IPS DF 4.7 (cell line): ENCODE measurements around the gene BBS7.

Experiments used
- DNase-seq: peaks from one replicate; pipeline ENCODE4 v3.0.0-alpha.2; 2013; ENCODE audit warnings: low spot score; ENCODE audit errors: extremely low read depth

BBS7 gene

DNA sequence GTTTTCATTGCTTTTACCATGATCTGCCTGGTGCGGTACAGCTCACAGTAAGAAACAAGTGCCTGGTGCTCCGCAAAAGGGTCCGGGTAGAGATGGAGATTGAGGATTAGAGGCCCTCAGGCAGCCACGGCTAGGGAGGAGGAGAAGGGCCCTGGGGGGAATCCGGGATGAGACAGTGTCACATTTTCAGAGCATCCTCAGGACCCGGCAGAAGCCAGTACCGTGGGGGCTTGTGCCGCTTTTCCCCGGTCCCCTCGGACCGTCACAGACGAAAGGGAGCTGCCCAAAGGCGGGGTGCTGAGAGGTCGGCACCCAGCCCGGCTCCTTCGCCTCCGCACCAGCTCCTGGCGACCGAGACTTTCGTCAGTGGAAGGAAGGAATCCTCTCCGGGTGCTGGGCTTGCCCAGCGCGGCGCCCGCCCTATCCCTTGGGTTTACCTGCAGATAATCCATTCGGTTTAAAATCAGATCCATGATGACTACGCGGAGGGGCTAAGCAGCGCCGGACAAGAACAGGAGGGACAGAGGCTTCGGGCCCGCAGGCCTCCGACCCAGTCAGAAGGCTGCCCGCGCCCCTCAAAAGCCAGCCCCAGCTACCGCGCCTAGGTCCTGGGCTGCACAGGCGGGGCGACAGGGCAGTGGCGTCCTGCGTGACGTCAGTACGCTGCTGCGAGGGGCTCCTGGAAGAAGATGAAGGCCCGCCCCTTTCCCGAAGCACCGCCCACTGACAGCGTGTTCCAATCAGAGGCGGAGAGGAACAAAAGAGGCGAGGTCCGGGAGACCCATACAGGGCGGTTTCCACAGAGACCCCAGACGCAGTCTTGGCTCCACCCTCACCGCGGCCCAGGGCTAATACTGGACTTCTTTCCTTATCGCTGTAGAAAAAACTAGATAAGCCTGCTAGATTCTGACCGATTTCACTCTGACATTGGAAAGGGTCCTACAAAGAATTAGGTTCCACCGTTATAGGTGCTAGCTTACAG is at the start of gene BBS7:
BBS7 (minus strand) TSS at position 634 of the 982 bp plus-strand sequence; CDS start at position 473, 161 bp downstream.
- DNase-seq: peak; percentile 82

- DNase-seq: no peak
These were observed 43.4 kb upstream of the BBS7 start for GRCh38 chr4:121913667-121914066.

GRCh38 chr4:121908346-121908745 is 38.1 kb upstream of the BBS7 start:
- DNase-seq: no peak

GRCh38 chr4:121900132-121900983 is 30.1 kb upstream of the BBS7 start:
- peak; percentile 25 for DNase-seq

GRCh38 chr4:121898150-121898549 is 27.9 kb upstream of the BBS7 start:
- no peak for DNase-seq

DNA sequence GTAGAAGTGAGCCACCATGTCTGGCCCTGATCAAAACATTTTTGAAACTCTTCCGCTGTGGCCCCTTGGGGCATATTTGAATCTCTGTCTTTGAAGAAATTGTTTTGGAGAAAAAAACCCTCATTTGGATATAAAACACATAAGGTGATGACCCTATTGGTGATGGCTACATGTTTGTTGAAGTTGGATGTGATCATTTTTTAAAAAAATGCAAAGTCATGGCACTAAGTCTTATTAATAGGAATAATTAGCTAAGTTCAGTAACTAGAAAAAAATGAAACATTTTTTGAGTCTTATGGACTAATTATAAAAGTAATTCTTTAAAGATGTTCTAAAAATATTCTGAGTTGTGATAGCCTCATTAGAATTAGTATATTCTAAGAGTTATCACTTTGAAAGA is 17.9 kb upstream of the BBS7 start:
- no peak for DNase-seq

- no peak for DNase-seq
These were observed 14.8 kb upstream of the BBS7 start for GRCh38 chr4:121885115-121885514.

- DNase-seq: no peak
These were observed 10.9 kb upstream of the BBS7 start for GRCh38 chr4:121881158-121881557.

- no peak for DNase-seq
These were observed 8.9 kb upstream of the BBS7 start for GRCh38 chr4:121879135-121879534.

- DNase-seq: no peak
These were observed 6.9 kb upstream of the BBS7 start for GRCh38 chr4:121877041-121877773.

GRCh38 chr4:121876070-121876469 is 5.8 kb upstream of the BBS7 start:
- DNase-seq: no peak

DNA sequence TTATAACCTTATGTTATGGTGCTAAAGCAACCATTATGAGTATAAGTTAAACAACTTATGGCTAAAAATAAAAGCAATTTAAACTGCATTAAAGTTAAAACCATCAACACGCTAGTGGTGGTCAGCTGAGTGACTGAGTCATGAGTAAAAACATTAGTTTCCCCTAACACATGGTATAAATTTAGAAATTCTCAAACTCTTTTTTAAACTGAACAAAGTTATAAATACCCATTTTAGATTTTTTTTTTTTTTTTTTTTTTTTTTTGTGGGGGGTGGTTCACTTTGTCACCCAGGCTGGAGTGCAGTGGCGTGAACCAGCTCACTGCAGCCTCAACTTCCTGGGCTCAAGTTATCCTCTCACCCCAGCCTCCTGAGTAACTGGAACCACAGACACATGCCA is 5.4 kb upstream of the BBS7 start:
- DNase-seq: no peak

DNA sequence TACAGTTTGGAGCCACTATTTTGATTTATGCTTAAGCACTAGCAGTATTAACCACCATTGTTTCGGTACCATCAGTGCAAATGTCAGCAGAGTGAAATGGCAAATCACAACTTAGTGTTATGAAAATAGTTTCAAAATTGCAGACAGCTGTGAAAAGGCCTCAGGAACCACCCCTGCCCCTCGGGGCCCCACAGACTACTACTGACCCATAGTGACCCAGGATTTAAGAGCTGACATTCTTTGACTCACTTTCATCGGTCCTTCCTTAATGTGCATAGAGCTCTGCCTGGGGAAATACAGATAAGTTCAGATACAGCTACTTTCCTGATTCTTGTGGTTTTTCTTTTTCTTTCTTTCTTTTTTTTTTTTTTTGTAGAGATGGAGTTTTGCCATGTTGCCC is 3.3 kb upstream of the BBS7 start:
- no peak for DNase-seq

DNA sequence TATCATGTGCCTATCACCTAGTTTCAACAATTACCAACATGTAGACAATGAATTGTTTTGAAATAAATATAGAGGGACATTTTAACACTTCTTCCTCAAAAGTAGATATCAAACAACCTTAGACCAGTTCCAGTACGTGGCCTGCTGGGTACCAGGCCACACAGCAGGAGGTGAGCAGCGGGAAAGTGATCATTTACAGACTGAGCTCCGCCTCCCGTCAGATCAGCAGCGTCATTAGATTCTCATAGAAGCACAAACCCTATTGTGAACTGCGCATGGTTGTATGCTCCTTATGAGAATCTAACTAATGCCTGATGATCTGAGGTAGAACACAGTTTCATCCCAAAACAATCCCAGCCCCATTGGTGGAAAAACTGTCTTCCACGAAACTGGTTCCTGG is 6.5 kb downstream of the BBS7 start:
- no peak for DNase-seq

DNA sequence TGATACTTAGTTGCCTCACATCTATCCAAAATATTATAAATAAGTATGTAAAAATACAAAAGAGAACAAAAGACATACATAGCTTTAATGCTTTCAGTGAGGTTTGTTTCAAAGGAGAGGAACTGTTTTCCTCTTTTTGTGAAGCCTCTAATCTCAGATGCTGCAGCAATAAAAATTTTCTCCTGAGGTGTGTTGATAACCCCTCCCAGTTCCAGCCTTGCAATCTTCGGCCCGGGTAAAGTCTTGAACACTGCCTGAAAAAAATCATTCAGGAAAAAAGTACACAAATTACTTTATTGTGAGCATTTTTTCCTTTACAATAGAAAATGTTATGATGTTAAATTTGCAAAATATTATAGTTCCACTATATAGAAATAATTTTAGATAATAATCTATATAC is 8.8 kb downstream of the BBS7 start:
- no peak for DNase-seq

- DNase-seq: no peak
These were observed 10.2 kb downstream of the BBS7 start for GRCh38 chr4:121860121-121860520.

GRCh38 chr4:121851354-121851753 is 18.9 kb downstream of the BBS7 start:
- no peak for DNase-seq

DNA sequence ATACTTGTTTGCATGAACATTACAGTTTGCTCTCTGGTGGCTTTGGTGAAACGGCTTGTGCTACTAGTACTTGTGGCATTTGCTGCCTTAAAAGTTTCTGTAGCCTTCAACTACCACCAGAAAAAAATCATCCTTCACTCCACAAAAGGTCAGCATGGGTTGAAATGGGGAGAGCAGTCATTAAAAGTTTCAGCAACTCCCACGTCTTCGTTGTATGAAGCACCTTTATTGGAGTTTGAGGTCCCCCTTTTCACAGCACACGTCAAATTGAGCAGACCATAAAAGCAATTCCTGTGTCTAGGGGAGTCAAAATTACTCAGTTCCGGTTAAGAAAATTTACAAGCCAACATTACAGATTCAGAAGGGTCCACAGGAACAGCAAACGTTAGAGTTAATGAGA is 23.6 kb downstream of the BBS7 start:
- DNase-seq: no peak

DNA sequence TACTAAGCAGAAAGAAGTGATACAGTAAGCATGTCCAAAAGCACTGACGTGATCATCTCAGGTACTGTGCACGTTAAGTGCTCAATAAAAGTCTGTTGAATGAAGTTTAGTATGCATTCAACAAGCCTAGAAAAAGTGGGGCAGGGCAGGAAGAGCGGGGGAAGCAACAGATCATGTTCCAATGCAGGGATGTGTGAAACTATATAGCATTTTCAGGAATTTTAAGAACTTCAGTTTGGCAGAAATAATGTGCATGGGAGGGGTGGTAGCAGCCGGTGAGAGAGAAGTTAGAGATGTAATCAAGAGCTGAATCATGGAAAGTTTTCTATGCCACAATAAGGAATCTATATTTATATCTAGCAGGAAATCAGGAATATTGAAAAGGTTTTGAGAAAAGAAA is 27.4 kb downstream of the BBS7 start:
- DNase-seq: no peak

DNA sequence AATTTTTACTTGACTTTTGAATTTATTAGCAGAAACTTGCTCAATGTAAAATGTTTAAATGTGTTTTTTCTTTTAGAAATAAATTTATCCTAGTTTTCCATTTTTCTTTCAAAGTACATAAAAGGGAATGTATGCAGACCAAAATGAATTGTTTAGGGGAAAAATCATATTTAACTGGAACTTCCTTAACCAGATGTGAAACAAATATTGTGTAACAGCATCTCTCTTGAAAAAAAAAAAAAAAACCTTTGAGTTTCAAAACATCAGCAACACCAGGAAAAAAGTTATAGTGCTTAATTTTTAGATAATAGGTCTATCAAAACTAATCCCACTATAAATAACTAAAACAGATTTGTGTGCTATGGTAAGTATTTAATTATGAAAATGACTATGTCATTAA is 32.1 kb downstream of the BBS7 start:
- DNase-seq: no peak

DNA sequence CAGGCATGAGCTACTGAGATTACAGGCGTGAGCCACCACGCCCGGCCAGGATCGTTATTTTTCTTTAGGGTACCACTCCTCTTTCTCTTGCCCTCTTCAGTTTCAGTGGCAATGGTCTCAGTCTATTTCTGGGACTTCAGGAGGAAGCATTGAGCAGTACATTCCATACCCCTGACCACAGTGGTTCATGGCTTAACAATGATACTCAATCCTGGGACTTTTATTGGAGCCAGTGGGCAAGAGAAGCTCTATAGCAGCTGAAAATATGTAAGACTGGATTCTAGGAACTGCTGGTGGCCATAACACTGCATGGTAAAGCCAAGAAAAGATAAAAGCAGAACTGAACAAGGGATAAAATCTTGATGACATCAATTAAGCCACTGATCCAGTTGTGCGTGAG is 40.8 kb downstream of the BBS7 start:
- DNase-seq: no peak

GRCh38 chr4:121827853-121828252 is 42.4 kb downstream of the BBS7 start:
- no peak for DNase-seq
